GM15510 (cell line): ENCODE measurements around the gene P4HA2.

Source experiments
- POLR2A ChIP-seq: IDR thresholded peaks from 3 replicates; pipeline ENCODE4 v1.6.1; 2011; ENCODE audit warnings: borderline replicate concordance; ENCODE audit not compliant: insufficient read length; ENCODE audit errors: extremely low read depth

Gene P4HA2

DNA sequence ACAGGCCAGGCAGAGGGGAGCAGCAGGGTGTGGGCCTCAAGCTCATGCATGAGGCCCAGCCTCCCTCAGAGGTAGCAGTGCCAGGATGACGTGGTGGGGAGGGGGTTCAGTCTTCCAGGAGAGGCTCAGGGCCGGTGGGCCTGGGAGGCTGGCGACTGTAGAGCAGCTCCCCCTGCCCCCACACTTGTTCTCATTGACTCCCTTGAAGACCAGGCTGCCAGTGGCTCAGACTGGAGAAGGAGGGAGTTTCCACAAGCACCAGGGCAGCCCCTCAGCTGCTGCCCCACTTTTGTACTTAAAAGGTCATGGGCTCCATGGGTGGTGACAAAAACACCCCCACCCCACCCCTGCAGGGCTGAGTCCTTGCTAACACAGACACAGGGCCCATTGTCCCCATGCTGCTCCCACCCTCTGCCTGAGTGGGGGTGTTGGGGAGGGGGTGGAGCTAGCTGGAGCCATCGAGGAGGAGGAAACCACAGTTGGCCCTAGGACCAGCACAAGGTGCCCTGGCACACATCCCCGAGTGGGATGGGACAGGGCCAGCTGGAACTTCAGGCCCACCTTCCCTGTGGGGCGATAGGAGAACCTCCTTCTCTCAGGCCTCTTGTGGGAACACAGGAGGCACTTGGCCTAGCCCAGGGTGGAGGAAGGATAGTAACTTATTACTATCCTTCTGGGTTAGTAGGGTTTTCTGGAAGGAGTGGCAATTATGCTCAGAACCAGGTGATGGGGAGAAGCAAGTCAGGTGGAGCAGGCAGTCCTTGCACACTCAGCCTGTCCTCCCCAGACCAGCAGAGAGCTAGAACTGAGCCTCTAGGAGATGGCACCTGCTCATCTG, 40.5 kb upstream of the P4HA2 start:
- TF ChIP-seq POLR2A, result no peak

DNA sequence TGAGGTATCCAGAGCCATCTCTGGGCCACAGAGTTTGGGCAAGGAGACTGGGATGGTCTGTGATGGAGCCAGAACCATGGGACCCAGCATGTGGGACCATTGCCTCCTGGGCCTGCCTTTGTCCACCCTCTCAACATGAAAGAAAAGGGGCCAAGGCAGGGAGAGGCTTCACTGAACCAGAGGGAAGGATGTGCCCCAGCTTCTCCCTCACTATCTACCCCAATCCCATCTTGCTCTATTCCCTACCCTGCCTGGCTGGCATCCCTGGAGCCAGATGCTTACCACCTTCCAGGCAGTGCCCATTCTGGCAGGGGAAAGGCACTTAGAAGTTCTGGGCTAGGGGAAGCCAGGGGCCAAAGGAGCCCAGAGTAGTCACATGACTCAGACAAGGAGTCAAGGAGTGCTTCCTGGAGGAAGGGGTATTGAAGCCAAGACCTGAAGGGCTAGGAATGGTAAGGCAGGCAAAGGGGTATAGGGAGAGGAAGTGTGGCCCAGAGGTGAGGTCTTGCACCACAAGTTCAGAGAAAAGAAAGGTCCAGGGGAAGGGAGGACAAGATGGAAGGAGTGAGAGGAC, 39.6 kb upstream of the P4HA2 start:
- no peak for TF ChIP-seq POLR2A

DNA sequence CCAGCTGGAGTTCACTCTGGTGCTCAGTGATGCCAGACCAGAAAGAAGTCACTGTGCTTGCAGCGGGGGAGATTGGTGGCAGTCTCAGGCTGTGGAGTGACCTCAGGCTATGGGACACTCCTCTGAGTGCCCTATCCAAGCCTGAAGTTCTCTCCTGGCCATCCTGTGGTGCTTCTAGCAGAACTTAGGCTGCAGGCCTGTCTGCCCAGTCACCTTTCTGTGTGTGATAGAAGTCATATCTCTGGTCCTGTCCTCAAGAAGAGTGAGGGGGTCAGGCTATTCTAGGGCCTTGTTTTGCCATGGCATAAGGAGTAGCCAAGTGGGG, 39.1 kb upstream of the P4HA2 start:
- no peak for TF ChIP-seq POLR2A

DNA sequence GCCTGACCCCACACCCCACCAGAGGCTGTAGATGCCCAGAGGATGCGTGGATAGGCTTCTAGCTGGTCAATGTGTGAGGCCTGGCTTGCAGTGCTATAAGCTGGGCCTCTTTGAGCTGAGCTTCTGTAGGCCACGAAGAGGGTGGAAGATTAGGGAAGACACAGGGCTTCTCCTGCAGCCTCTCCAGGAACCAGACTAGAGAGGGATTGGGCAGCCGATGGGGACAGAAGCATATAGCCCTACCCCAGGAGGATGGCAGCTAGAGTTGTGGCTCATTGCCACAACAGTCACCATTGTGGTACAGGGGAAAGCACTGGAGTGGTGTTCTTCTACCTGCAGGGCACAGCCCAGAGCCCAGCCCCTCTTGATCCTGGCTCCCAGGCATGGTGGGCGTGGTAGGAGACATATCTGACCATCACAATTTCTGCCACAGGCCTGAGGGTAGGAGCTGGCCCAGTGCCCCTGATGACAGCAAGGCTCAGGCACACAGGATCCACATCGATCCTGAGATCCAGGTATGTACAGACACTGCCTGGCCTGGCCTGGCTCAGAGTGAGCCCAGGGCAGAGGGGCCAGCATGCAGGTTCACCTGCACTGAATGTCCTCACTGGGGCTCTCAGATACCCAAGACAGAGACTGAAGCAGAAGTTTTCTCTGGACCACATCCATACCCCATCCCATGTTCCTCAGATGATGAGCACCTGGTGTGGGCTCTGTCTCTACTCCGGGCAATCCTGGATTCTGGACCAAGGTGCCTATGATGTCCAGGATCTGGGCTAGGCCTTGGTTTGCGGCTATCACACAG, 38.6 kb upstream of the P4HA2 start:
- no peak for TF ChIP-seq POLR2A

DNA sequence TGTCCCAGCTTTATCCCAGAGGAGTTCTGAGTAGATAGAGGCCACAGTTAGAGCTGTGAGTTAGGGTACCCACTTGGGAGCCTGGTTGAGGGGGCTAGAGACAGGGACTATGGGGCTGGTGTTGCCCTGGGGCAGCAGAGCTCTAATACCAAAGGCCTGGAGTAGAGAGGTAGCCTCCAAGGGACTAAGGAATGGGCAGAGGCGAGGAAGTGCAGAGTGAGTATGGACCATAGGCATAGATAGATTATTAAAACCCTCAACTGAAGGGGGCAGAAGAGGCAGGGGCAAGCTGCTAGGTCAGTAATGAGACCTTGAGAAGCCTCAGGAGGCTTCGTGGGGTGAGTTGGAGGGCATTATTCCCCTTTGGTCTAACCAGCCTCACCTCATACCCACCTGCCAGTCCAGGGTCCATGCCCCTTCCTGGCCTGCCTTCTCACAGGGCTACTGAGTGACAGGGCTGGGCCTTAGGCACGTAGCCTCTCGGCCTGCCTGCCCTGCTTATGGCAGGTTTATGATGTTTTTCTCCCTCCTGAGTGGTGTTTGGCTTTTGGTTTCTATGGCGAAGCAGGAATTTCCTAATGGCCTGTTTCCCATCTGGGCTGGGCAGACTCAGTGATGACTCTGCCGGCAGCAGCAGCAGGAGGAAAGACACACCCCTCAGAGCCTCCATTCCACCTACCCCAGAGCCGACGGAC, 37.8 kb upstream of the P4HA2 start:
- no peak for TF ChIP-seq POLR2A

DNA sequence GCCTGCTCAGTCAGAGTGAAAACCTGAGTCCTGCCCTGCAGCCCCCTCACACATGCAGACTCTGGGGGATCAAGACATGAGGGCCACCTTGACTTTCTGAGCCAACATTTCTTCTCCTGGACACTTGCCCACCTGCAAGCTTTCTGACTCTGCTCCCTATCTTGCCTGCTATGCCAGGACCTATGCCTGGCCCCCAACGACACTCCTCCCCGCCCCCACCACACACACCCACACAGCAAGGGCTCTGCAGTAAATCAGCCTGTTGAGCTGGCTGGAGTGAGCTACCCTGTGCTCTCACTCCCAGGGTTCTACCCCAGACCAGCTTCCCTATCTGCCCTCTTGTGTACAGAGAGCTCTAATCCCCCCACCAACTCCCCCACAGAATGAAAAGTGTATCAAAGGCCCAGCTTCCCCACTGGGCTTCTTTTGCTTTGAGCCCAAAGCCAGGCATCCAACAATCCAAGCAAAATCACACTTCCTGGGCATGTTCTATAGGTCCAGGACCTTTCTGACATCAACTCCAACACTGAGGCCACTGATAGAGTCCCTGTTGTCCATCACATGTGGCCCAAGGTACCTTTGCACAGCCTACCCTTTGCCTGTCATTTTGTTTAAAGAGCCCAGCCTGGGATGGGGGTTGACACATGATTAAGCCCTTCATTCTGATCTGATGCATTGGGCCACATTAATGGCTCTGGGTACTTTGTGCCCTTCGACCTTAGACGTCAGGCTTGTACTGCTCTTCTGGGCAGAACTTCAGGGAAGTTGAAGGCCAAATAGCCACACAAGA, 37.1 kb upstream of the P4HA2 start:
- no peak for TF ChIP-seq POLR2A

DNA sequence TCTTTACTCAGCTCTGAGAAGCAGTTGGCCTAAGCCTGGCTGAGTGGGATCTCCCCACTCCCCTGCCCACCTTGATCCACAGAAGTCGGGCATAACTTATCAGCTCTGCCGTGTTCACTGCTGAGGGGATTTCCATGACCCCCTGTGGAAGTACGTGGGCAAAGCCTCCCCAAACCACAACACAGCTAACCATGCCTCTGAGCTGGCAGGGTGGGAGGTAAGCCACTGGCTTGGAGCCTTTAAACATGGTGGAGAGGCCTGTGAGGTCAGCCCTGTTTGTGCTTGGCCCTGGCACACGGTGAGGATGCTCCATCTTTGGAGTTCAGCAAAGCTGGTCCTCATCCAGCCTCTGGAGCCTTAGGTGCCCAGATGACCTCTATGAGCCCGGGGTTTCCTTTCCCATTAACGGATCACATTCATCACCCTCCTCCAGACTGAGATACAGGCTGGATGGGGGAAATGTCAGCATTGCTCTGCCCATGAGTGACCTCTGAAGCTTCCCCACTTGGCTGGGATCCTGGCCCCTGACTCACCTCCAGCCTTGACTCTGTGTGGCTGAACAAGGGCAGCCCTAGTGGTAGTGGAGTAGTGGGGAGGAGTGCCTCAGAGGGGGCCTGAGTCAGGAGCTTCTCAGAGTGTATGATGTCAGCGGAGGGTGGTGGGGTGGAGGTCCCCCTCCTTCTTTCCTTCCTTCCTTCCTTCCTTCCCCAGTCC, 36.1 kb upstream of the P4HA2 start:
- TF ChIP-seq POLR2A, result no peak

DNA sequence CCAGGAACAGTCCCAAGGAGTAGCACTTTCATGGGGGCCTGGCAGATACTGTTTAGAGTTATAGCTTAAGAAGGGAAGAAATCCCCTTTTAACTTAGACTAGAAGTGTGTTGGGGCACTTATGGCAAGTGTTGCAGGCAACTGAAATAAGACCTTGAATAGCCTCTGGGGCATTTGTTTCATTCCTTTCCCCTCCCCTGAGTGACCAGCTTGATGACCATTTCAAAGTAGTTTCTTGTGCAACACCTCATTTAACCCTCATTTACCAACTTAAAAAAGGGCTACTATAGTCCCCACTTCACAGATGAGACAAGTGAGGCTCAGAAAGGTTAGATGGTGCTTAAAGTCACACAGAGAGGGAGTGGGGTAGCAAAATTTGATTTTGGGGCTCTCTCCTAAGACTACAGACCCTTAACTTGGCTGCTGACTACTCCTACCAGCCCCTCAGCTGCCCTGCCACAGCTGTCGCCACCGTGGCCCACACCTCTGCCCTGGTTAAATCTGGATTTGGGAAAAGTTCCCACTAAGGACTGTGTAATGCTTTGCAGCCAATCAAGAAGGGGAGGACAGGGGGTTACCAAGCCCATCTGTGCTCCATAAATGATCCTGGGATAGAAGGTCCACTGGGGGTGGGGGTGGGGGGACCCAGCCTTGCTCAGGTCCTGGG, 35.4 kb upstream of the P4HA2 start:
- TF ChIP-seq POLR2A, result no peak

DNA sequence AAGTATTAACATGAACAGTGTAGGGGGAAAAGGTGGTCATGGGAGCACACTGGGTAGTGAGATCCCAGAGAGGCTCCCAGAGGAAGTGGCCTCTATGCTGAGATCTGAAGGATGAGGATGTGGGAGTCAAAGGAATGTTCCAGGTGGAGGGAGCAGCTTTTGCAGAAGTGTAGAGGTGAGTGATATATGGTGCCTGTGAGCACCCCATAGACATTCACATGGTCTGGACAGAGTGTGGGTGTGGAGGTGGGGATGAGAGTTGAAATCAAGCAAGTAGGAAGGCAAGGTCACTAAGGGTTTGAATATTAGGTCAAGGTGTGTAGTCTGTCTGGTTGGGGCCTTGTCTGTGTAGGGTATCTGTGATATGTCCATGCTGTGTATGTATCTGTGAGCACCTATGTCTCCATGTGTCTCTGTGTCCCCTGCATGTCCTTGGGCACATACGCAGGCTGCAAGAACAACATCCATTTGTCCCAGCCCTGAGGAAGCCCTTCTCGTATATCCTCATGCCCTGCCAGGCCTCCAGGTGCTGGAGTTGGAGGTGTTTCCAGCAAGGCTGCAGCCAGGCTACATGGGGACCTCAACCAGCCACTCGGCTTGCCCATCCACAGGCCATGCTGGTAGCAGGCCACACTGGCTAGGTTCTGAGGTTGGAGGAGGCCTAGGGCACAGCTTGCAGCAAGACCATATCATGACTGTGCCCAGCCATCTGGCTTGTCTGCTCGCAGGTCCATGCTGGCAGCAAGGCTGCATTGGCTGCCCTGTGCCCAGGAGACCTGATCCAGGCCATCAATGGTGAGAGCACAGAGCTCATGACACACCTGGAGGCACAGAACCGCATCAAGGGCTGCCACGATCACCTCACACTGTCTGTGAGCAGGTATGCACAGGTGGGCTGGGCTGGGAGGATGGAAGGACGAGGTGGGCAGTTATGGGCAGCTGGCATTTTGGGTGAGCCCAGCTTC, 34.5 kb upstream of the P4HA2 start:
- TF ChIP-seq POLR2A, result no peak

DNA sequence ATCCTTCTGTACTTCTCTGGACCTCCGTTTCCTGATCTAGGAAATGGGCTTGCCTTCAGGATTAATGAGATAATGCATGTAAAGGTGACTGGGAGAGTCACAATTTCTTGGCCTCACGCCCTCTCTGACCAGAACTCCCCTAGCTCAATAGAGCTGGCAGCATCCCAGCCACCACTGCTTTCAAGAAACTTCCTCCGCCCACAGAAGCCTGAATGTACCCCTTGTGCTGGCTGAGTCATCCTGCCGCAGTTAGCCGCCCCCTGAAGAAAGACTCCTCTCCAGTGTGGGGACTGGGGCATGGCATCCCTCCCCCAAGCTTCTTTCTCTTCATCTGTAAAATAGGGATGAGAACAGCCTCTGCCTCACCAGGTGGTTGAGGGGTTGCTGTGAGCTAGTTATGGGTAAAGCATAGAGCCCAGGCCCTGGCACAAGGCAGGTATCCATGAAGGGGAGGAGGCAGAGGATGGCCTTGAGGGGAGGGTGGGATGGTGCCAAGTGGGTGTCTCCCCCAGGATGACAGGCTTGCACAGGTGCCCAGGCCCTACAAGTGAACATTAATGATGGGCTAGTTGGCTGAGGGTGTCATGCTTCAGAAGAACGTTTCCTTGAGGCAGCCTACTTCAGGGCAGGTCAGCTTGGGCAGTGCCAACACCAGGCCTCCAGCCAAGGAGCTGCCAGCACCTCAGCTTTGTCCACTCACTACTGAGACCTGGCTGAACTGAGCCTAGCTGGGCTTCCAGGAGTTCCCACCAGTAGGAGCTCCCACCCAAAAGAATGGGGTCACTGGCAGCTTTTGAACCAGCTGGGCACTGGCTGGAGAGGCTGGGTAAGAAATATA, 33.3 kb upstream of the P4HA2 start:
- no peak for TF ChIP-seq POLR2A

DNA sequence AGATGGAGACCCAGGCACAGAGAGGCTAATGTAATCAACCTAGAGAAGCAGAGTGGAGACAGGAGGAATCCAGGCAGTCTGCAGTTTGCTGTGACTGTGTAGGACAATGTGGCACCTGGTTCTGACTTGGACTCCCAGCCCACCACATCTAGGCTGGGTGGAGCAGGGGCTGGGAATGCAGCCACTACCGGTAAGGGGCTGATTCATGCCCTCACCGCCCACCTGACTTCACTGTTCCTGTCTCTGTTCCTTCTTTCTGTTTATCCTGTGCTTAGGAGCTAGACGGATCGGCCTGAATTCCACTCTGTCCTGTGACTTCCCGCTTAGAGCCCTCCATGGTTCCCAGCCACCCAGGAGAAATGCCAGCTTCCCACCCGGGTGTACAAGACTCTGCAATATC, 32.4 kb upstream of the P4HA2 start:
- no peak for TF ChIP-seq POLR2A
